Type B pancreatic cell (in vitro differentiated cells): ENCODE data around the gene ARL10. TPM values are rescaled to one million over a fixed set of nuclear protein-coding genes. Genes with fewer than 3 reads are reported as not detected.

Experiments
- DNase-seq: peaks from one replicate; pipeline ENCODE4 v3.0.0; 2021; ENCODE audit warnings: mixed read lengths; ENCODE audit not compliant: unreplicated experiment; ENCODE audit errors: extremely low spot score
- H3K27ac Mint-ChIP-seq: 2 replicates; pipeline ENCODE4 v1.8.0; 2021; ENCODE audit warnings: mild to moderate bottlenecking, mixed read lengths
- H3K27me3 Mint-ChIP-seq: 2 replicates; pipeline ENCODE4 v1.8.0; 2021; ENCODE audit warnings: mixed read lengths
- H3K36me3 Mint-ChIP-seq: 2 replicates; pipeline ENCODE4 v1.8.0; 2021; ENCODE audit warnings: mixed read lengths
- H3K4me1 Mint-ChIP-seq: one replicate; pipeline ENCODE4 v1.8.0; 2021; ENCODE audit warnings: mixed read lengths; ENCODE audit not compliant: unreplicated experiment
- H3K4me3 Mint-ChIP-seq: 2 replicates; pipeline ENCODE4 v1.8.0; 2021; ENCODE audit warnings: mild to moderate bottlenecking, mixed read lengths
- H3K9me3 Mint-ChIP-seq: 2 replicates; pipeline ENCODE4 v1.8.0; 2021; ENCODE audit warnings: mixed read lengths
- total RNA-seq: library from RNA; stranded (reverse); gene quantifications from 2 replicates; pipeline ENCODE4 v1.2.1, GENCODE V29; 2021; ENCODE audit warnings: low replicate concordance
- TF ChIP-seq, protein P1 (sequence below): fragments of 200-600 bp; sonication (generic); conservative IDR thresholded peaks from 2 replicates; pipeline ENCODE4 v1.5.0; 2021; ENCODE audit warnings: antibody characterized with exemption, mild to moderate bottlenecking

Gene ARL10
- total RNA-seq, 1 donor from 2014 or later, result 23.4 TPM

DNA sequence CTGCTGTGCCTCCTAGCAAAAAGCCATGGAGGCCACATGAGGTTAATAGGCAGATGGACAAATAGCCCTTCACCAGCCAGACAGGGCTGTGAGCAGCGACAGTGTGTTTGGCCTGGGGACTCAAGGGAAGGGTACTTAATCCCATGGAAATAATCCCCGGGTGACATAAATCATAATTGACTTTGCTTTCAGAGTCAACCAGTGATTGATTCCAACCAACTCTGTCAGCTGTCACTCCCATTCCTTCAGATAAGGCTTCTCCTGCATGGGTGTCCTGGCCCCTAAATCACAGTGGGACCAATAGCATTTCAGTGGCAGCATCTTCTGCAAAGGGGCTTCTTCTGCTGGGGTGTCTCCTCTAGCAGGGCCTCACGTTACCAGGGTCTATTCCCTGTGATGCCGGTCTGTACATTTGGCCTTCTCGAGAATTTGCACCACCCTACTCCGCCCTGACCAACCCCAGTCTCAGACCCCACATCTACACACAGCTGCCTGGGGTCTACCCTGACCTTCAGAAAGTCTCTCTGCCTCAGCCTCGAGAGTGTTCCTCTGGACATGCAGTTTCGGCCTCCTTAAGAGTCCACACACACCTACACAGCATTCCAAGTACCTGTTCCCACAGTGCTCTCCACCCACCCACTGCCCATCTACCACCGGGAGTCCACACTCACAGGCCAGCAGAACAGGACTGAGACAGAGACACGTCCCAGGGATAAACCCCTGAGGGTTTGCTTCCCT is 47.4 kb downstream of the ARL10 start:
- H3K4me1 Mint-ChIP-seq, result peaks cover 27% of the 10 kb centered on the region
- no peak overlapping the region for H3K4me3 Mint-ChIP-seq
- DNase-seq, result no peak
- no peaks in the 10 kb centered on the region for H3K9me3 Mint-ChIP-seq
- peaks cover 3% of the 10 kb centered on the region for H3K27me3 Mint-ChIP-seq
- no peaks in the 10 kb centered on the region for H3K36me3 Mint-ChIP-seq
- TF ChIP-seq, protein P1, sequence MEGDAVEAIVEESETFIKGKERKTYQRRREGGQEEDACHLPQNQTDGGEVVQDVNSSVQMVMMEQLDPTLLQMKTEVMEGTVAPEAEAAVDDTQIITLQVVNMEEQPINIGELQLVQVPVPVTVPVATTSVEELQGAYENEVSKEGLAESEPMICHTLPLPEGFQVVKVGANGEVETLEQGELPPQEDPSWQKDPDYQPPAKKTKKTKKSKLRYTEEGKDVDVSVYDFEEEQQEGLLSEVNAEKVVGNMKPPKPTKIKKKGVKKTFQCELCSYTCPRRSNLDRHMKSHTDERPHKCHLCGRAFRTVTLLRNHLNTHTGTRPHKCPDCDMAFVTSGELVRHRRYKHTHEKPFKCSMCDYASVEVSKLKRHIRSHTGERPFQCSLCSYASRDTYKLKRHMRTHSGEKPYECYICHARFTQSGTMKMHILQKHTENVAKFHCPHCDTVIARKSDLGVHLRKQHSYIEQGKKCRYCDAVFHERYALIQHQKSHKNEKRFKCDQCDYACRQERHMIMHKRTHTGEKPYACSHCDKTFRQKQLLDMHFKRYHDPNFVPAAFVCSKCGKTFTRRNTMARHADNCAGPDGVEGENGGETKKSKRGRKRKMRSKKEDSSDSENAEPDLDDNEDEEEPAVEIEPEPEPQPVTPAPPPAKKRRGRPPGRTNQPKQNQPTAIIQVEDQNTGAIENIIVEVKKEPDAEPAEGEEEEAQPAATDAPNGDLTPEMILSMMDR, result no peak
- peak overlapping the region; percentile 76 for H3K27ac Mint-ChIP-seq

DNA sequence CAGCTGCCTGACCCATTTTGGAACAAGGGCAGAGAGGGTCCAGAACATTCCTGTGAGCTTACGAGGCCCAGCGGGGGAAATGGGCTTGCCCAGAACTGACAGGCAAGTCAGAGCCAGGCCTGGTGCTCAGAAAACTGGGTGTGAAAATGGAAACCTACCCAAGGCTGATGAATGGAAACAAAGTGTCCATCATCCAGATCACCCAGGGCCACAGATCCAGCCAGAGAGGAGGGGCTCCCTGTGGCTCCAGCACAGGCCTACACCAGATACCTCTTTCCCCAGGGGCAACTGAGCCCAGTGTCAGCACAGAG is 47.9 kb downstream of the ARL10 start:
- no peaks in the 10 kb centered on the region for H3K9me3 Mint-ChIP-seq
- no peak for DNase-seq
- peaks cover 3% of the 10 kb centered on the region for H3K27me3 Mint-ChIP-seq
- H3K4me1 Mint-ChIP-seq, result peaks cover 27% of the 10 kb centered on the region
- no peaks in the 10 kb centered on the region for H3K36me3 Mint-ChIP-seq
- H3K27ac Mint-ChIP-seq, result peak overlapping the region; percentile 76
- H3K4me3 Mint-ChIP-seq, result no peak overlapping the region
- TF ChIP-seq, protein P1, result no peak

GRCh38 chr5:176413709-176414191 is 48.5 kb downstream of the ARL10 start:
- Mint-ChIP-seq H3K9me3 (no peaks in the 10 kb centered on the region), H3K36me3 (no peaks in the 10 kb centered on the region), H3K4me3 (no peak overlapping the region), H3K4me1 (peaks cover 27% of the 10 kb centered on the region), H3K27ac (peak overlapping the region; percentile 70), H3K27me3 (peaks cover 3% of the 10 kb centered on the region)
- TF ChIP-seq, protein P1, result no peak
- DNase-seq, result no peak

GRCh38 chr5:176414704-176415103 is 49.4 kb downstream of the ARL10 start:
- TF ChIP-seq, protein P1, result no peak
- Mint-ChIP-seq H3K4me3 (peak overlapping the region; percentile 86), H3K36me3 (no peaks in the 10 kb centered on the region), H3K27ac (peak overlapping the region; percentile 88), H3K9me3 (no peaks in the 10 kb centered on the region), H3K4me1 (peaks cover 27% of the 10 kb centered on the region), H3K27me3 (peaks cover 3% of the 10 kb centered on the region)
- DNase-seq, result no peak

DNA sequence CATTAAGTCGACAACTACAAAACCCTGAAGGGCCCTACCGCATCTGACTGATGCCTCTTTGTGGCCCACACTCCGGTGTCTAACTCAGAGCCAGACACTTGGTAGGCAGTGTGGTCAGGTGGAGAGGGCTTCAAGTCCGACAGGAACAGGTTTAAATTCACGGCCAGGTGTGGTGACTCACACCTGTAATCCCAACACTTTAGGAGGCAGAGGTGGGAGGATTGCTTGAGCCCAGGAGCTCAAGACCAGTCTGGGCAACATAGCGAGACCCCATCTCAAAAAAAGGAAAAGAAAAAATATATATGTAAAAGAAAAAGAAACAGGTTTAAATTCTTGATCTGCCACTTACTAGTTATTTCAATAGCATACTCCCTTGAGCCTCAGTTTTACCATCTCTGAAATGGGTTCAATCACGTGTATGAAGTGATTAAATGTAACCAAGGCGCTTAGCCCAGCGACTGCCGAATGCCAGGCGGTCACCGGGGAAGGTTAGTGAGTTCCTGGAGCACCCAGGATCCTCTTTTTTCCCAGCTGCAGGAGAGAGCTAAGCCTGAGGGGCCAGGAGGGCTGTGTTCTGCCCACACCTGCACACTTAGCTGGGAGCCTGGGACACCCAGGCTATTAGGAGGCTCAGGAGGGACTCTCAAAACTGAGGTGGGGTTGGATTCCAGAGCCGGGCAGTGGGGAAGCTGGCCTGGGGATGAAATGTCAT is 50.1 kb downstream of the ARL10 start:
- no peak for DNase-seq
- peaks cover 27% of the 10 kb centered on the region for H3K4me1 Mint-ChIP-seq
- no peaks in the 10 kb centered on the region for H3K9me3 Mint-ChIP-seq
- H3K27ac Mint-ChIP-seq, result peak overlapping the region; percentile 88
- H3K36me3 Mint-ChIP-seq, result no peaks in the 10 kb centered on the region
- TF ChIP-seq, protein P1, result no peak
- peaks cover 6% of the 10 kb centered on the region for H3K27me3 Mint-ChIP-seq
- H3K4me3 Mint-ChIP-seq, result peak overlapping the region; percentile 86
